ACHN (cell line): ENCODE measurements around the gene GAK.
A peak's percentile ranks its signal among the peaks of the same experiment; 100 is the strongest.
"Not testable (repeated sequence)": the region's sequence is repeated elsewhere in the genome, so short reads cannot be mapped to it uniquely, and the experiment has no call there.

Experiments used
- DNase-seq: peaks from one replicate; pipeline ENCODE4 v3.0.0-alpha.2; 2015
- in situ Hi-C: cut with HindIII; loops from 2 replicates; pipeline ENCODE4 v1.10.0; 2017; ENCODE audit warnings: low sequenced_read_pairs, low pct_ligation_motif_present, low pct_unique_long_range_greater_than_20kb

Gene GAK

DNA sequence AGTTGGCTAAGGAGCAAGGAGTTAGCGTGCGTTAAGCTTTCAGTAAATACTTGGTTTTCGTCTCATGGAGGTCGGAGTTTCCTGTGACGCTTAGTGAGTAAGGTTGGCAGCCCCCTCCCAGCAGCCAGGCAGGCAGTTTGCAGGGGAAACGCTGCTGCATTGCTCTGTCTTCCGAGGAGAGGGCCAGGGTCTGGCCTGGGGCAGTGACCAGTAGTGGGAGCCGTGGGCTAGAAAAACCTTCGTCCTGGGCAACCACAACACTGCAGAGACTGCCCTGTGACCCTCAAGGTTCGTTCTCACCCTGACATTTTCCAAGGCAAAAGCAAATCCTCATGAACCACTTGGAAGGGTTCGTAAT, 576 bp upstream of the GAK start:
- in situ Hi-C loops = no loop called here
- peak; percentile 19 for DNase-seq

DNA sequence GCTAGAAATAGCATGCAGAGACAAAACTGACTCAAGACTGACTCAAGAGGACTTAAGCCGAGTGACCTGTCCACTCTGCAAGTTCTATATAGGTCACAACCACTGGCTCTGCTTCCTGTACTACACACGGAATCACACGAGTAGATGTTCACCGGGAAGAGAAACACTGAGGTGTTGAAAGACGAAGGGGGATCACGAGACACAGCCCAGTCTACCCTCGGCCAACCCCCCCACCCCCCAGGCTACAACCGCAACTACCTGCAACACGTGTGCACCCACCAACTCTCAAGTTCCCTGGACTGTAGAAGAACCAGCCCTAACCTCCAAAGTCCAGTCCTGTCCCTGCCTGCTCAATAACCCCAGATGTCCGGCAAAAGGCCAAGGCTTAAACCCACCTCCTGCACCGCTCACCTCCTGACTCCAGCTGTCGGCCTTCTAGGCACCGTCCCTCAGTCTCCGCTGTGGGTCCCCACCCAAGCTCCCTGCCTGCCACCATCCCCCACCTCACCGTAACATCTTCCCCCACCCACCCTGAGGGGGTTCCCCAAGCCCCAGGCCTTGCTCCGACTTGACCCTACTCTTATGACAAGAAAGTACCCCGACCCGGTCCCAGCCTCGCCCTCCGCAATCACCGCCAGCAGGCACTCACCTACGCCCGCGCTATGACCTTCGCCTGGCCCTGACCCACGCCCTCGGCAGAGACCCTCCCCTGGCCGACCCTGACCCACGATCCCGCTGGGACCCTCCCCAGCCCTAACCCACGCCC, 739 bp downstream of the GAK start:
- in situ Hi-C loops = no loop called here
- peak; percentile 35 for DNase-seq

DNA sequence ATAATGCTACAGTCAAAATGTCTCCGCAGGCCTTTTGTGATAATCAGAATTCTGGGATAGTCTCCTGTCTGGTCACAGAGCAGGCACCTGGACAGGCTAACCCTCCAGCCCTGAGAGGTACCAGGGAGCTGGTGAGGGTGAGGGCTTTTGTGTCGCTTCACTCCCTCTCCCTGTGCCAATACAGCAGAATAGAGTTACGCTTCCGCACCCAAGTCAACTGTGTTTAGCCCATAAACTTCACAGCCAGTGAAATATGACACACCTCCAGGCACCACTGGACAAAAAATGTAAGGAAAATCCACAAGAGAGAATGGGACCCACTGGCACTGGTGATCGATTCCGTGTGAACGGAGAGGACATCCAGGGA, 1.3 kb downstream of the GAK start:
- DNase-seq = no peak
- in situ Hi-C loops = no loop called here

DNA sequence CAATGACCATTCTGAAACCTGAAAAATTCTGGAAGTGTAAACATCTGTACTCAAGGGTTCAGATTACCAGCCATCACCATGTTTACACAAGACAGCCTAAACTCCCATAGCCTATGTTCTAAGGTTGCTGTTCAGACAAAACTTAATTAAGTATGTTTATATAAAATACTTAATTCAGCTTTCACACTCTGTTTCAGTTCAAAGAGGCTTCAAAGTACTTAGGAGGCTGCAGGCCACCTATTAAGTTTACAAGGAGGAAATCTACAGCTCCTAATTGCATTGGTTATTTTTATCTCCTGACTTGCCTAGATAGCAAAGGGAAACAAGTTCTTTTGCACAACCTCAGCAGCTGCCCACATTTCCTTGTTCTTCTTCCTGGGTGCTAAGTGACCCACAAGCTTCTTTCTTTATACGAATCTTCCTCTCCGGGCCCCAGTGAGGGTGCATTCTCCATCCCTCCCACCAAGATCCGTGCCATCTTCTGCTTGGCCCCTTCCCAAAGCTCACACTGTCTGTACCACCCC, 2.0 kb downstream of the GAK start:
- in situ Hi-C loops = no loop called here
- DNase-seq = no peak

DNA sequence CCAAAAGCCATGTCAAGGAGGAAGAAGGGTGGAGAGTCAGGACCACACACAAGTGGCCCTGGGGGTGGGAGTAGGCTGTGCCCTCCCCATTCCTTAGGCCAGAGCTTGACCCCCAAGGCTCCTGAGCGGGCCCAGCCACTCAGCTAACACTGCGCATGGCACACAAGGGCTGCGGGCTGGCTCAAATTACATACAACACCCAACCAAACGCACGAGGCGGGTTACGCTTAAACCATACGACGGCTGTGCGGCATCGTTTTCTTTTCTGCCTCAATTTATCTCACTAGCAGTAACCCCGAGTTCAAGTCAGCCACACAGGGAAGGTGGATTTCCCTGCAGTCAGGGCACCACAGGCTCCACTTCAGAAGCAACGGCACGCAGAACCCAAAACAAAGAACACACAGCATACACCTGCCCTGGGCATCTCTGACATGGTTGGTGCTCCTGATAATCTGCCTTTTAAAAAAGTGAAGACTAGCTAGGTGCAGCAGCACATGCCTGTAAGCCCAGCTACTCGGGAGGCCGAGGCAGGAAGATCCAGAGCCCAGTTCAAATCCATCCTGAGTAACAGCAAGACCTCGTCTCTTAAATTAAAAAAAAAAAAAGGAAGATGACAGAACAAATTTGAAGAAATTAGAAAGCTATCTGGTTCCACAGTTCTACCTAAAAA, 2.9 kb downstream of the GAK start:
- no peak for DNase-seq
- in situ Hi-C loops = no loop called here

DNA sequence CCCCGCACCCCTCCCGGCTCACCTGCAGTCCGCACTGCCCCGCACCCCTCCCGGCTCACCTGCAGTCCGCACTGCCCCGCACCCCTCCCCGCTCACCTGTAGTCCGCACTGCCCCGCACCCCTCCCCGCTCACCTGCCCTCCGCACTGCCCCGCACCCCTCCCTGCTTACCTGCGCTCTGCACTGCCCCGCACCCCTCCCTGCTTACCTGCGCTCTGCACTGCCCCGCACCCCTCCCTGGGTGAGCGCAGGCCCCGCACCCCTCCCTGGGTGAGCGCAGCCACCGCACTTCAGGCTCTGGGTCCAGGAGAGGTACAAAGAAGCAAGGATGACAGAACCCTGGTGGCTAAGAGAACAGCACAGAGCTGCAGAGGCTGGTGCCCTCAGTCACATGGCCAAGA, 4.5 kb downstream of the GAK start:
- DNase-seq, in situ Hi-C loops: not testable (repeated sequence)

DNA sequence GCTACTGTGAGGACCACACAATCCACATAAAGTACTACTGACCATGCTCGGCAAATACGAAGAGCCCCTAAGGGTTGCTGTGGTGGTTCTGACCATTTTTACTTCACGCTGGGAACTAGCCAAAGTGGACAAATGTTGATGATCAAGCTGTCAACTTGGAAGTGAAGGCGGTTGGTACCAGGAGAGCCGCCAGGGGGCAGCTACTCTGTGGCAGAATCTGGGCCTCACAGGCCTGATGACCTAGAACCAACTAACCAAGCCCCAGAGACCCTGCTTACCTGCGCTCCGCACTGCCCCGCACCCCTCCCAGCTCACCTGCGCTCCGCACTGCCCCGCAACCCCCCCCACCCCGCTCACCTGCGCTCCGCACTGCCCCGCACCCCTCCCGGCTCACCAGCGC, 5.6 kb downstream of the GAK start:
- peak; percentile 30 for DNase-seq
- in situ Hi-C loops = no loop called here

DNA sequence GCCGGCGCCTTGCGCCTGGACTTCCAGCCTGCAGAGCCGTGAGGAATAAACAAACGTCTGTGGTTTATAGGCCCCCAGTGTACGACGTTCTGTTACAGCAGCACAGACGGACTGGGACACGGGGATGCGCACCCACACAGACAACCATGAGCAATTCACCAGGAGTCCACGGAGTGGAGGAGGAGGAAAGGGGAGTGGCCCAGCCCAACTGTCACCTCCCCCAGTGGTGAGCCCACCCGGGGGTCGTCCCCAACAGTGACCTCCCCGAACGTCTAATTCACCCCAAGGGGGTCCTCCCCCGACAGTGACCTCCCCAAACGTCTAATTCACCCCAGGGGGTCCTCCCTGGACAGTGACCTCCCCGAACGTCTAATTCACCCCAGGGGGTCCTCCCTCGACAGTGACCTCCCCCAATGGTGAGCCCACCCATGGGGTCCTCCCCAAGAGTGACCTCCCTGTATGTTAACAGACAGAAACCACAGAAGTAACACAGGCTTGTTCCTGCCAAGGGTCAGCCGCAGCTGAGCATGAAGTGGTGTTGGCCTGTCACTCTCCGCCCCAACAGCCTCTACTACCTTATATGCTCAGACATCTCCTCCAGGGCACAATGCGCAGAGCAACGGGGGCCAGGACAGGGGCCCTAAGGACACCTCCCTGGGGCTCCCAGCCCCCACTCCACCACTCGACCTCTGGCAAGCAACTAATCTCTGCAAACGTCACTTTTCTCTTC, 6.2 kb downstream of the GAK start:
- in situ Hi-C loops = no loop called here
- DNase-seq = no peak

DNA sequence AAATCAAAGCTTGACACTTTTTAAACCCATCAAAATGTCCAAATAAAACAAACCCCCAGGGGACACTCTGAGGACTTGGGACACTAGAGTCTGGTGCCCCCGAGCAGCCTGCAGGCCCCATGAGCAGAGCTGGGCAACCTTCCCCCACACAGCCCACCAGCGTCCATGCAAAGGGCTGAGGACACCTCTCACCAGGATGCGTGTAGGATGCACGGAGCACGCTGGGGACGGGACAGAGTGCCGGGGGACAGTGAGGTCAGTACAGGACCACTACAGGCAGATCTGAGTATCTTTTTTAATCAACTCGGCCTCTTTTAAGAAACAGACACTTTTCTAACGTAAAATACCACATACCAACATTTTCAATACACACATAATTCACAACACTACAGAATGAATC, 6.9 kb downstream of the GAK start:
- DNase-seq = no peak
- in situ Hi-C loops = no loop called here

DNA sequence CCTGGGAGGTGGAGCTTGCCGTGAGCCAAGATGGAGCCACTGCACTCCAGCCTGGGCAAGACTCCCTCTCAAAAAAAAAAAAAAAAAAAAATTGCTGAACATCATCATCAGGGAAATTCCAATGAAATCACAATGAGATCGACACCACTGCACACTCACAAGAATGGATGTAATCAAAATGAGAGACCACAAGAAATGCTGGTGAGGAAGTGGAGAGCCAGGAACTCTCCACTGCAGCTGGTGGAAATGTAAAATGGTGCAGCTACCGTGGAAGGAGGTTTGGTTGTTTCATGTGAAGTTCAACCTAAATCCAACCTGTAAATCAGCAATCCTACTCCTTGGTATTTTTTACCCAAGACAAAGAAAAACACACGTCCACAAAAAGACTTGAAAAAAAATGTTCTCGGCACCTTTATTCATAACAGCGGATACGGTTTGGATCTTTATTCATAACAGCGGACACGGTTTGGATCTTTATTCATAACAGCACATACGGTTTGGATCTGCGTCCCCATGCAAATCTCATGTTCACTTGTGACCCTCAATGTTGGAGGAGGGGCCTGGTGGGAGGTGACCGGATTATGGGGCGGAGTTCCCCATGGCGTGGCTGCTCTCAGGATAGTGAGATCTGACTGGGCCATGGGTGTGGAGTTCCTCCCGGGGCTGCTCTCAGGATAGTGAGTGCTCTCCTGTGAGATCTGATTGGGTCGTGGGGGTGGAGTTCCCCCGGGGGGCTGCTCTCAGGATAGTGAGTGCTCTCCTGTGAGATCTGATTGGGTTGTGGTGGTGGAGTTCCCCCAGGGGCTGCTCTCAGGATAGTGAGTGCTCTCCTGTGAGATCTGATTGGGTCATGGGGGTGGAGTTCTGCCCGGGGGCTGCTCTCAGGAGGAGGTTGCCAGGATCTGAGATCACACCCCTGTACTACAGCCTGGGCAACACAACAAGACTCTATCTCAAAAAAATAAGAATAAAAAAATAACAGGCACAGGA, 7.7 kb downstream of the GAK start:
- in situ Hi-C loops = no loop called here
- no peak for DNase-seq

DNA sequence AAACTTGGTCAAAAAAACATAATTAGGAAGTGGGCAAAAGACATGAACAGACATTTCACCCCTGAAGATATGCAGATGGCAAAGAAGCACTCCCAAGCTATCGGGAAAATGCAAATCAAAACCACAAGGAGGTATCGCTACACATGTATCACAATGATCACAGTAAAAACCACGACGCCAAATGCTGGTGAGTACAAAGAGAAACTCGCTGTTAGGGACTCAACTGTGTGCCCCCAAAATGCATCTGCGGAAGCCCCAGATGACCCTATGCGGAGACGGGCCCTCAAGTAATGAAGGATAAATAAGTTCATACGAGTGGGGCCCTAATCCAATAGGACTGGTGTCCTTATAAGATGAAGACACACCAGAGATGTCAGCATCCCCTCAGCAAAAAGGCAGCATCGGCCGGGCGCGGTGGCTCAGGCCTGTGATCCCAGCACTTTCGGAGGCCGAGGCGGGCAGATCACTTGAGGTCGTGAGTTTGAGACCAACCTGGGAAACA, 10.2 kb downstream of the GAK start:
- in situ Hi-C loops = no loop called here
- no peak for DNase-seq

DNA sequence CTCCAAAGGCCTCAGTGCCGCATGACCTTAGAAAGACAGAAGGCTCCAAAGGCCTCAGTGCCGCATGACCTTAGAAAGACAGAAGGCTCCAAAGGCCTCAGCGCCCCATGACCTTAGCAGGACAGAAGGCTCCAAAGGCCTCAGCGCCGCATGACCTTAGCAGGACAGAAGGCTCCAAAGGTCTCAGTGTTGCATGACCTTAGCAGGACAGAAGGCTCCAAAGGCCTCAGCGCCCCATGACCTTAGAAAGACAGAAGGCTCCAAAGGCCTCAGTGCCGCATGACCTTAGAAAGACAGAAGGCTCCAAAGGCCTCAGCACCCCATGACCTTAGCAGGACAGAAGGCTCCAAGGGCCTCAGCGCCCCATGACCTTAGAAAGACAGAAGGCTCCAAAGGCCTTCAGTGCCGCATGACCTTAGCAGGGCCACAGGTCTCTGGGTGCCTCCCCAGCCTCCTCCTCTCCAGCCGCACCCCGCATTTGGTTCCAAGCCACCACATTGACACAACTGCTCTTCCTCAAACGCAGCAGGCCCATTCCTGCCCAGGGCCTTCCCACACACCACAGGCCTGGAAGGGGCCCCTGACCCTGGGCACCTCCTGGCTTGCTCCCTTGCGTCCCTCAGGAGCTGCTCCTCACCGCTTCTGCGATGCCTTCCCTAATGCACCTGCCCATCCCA, 13.0 kb downstream of the GAK start:
- in situ Hi-C loops = not testable (repeated sequence)

DNA sequence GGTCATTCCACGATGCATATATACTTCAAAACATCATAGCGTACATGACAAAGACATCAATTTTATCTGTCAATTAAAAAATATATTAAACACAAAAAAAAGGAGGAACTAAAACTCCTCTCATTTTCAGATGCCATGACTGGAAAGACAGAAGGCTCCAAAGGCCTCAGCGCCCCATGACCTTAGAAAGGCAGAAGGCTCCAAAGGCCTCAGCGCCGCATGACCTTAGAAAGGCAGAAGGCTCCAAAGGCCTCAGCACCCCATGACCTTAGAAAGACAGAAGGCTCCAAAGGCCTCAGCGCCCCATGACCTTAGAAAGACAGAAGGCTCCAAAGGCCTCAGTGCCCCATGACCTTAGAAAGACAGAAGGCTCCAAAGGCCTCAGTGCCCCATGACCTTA, 13.5 kb downstream of the GAK start:
- DNase-seq, in situ Hi-C loops: not testable (repeated sequence)

More for the DNA sequence above, 13.0 kb downstream of the GAK start:
- DNase-seq = not testable (repeated sequence)

DNA sequence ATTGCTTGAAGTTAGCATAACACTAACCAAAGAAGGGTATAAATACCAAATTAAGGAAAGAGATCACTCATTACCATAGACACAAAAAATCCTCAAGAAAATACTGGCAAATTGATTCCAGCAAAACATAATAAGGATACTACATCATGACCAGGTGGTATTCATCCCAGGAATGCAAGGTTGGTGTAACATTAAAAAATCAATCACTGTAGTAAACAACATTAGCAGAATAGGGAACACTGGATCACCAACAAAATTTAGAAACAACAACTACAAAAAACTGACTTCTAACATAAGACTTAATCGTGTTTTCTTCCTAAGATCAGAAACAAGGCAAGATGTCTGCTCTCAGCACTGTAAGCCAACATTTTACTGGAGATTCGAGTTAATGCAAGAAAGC, 14.1 kb downstream of the GAK start:
- DNase-seq = no peak
- in situ Hi-C loops = no loop called here

DNA sequence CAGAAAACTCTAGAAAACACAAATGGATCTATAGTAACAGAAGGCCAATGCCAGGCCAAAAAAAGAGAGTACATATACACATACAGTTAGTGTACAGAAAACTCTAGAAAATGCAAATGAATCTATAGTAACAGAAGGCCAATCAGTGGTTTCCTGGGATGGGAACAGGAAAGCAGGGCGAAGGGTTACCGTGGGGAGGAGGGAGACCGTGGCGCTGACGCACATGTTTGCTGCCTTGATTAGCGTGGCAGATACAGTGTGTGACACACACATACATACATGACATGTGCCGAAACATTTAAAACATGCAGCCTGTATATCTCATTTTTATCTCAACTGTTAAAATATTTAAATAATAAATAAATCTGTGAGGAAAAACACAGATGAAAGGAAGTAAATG, 14.7 kb downstream of the GAK start:
- DNase-seq = no peak
- in situ Hi-C loops = no loop called here

DNA sequence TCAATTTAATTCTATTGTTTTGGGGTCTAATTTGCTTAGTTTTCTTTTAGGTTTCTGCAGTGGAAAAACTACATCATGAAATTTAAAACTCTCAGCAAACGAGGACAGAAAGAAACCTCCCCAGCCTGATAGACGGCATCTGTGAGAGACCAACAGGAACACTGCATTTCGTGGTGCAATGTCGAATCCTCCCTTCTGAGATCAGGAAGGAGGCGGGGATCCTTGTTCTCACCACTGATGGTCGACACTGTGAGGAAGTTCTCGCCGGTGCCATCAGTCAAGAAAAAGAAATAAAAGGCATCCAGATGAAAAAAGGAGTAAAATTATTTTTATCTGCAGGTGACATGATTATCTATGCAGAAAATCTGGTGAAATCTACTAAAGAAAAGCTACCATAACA, 16.5 kb downstream of the GAK start:
- DNase-seq = no peak
- in situ Hi-C loops = no loop called here

DNA sequence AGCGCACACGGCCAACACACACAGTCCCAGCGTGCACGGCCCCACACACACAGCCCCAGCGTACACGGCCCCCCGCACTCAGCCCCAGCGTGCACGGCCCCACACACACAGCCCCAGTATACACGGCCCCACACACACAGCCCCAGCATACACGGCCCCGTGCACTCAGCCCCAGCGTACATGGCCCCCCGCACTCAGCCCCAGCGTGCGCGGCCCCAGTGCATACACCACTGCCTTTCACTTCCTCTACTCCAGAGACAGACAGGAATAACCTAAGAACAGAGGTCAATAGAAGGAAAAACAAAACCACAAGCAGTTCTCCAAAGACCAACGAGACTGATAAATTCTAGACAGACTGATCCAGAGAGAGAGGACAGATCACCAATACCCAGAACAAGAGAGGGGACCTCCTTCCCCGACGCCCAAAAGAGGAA, 17.1 kb downstream of the GAK start:
- in situ Hi-C loops = no loop called here
- no peak for DNase-seq

DNA sequence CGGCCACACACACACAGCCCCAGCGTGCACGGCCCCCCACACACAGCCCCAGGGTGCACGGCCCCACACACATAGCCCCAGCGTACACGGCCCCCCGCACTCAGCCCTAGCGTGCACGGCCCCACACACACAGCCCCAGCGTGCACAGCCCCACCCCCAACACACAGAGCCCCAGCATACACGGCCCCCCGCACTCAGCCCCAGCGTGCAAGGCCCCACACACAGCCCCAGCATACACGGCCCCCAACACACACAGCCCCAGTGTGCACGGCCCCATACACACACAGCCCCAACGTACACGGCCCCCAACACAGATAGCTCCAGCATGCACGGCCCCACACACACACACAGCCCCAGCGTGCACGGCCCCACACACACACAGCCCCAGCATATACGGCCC, 17.6 kb downstream of the GAK start:
- no peak for DNase-seq
- in situ Hi-C loops = no loop called here
